ENCODE data around the gene PLEKHG4. TPM values are rescaled to one million over a fixed set of nuclear protein-coding genes. Genes with fewer than 3 reads are reported as not detected.
A peak's percentile ranks its signal among the peaks of the same experiment; 100 is the strongest.

Gene PLEKHG4
- total and polyA plus RNA-seq, 9 of the 15 experiments (the other 6 are each of a cell fraction or from before 2014, with no cell fraction given) = 3.7 to 36.8 (median 17.9) TPM

DNA sequence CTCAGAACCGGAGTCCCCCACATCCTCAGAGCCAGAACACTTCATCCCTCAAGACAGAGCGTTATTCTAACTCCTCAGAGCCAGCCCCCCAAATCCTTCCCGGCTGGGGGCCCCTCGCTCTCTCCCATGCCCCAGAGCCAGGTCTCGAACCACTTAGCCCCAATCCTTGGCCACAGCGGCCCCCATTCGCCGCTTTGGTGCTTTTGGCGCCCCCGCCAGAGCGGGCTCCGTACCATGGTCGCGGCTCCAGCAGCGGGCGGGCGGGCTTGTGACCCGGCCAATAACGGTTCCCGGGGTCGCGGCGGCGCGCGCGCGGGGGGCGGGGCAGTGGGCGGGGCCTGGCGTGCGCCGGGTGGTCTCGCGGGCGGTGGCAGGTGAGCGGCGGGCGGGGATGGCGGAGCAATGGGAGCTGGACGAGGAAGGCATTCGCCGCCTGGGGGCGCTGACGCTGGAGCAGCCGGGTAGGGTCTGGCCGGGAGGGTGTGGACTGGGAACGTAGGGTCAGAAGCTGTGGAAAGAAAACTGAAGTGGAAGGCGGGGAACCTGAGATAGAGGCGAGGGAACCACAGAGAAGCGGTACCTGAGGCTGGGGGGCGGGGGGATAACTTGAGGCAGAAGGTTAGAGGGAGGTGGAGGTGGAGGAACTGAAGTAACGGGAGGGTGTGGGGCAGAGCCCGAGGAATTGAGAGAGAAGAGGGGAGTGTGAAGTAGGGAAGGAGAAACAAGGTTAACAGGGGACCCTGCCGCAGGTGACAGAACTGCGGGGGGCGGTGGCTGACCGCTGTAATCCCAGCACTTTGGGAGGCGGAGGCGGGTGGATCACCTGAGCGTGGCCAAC, 47.4 kb downstream of the PLEKHG4 start, which contains the start of the genes KCTD19 and LRRC36 (continued):
- TF ChIP-seq NR2C1 (IDR thresholded peaks at IDR 0.05) (peak; percentile 55; the same call in 1 of the 2 replicates), NR2C1 (tag; IDR thresholded peaks at IDR 0.05) (no peak), RB1 (IDR thresholded peaks at IDR 0.05; ENCODE audit: low read depth) (peak; percentile 74), KDM1A (IDR thresholded peaks at IDR 0.05) (no peak), YY1 (IDR thresholded peaks at IDR 0.05; ENCODE audit: borderline replicate concordance in 1 of 3, control insufficient read depth in 1 of 3, extremely low read depth in 1 of 3, insufficient read depth in 3 of 3, insufficient read length in 1 of 3, insufficient replicate concordance in 2 of 3, low read depth in 1 of 3, low read length in 2 of 3) (peak in 2 of 3 experiments; percentile 58 to 66), EP300 (IDR thresholded peaks at IDR 0.05; ENCODE audit: low read length) (no peak), ZFP30 (CRISPR knock-in tag; IDR thresholded peaks at IDR 0.05; ENCODE audit: borderline replicate concordance) (no peak), MCM3 (IDR thresholded peaks at IDR 0.05) (no peak), HIVEP1 (CRISPR knock-in tag; IDR thresholded peaks at IDR 0.05) (no peak), HDAC8 (tag; IDR thresholded peaks at IDR 0.05) (no peak), L3MBTL2 (IDR thresholded peaks at IDR 0.05) (peak; percentile 43; the same call in 1 of the 2 replicates), MTA2 (IDR thresholded peaks at IDR 0.05; ENCODE audit: low read depth) (no peak), DNMT1 (IDR thresholded peaks at IDR 0.05) (no peak), ZNF586 (CRISPR knock-in tag; conservative IDR thresholded peaks at IDR 0.05) (no peak), KAT8 (IDR thresholded peaks at IDR 0.05; ENCODE audit: low read depth) (no peak), NRF1 (conservative IDR thresholded peaks at IDR 0.05 in 1 of 2, IDR thresholded peaks at IDR 0.05 in 1 of 2) (peak in 1 of 2 experiments; percentile 78; a peak in 2 of 4 replicates), HNRNPLL (IDR thresholded peaks at IDR 0.05; ENCODE audit: low read depth, low read length, poor library complexity, severe bottlenecking) (no peak), EZH2 (IDR thresholded peaks at IDR 0.05; ENCODE audit: borderline replicate concordance, low read depth, low read length) (no peak), SRF (CRISPR knock-in tag; IDR thresholded peaks at IDR 0.05) (0 out of 4 replicates have a peak, but pooled peaks of 1 of the 2 experiments have one; percentile 20)
- TF ChIP-seq, protein P1, sequence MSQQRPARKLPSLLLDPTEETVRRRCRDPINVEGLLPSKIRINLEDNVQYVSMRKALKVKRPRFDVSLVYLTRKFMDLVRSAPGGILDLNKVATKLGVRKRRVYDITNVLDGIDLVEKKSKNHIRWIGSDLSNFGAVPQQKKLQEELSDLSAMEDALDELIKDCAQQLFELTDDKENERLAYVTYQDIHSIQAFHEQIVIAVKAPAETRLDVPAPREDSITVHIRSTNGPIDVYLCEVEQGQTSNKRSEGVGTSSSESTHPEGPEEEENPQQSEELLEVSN (IDR thresholded peaks at IDR 0.05; ENCODE audit: borderline replicate concordance in 1 of 2, extremely low read depth in 1 of 2, insufficient read depth in 1 of 2, insufficient read length in 1 of 2, low read depth in 1 of 2, low read length in 1 of 2, poor library complexity in 1 of 2, severe bottlenecking in 1 of 2) = peak in 1 of 2 experiments; percentile 33
- TF ChIP-seq, protein P2, sequence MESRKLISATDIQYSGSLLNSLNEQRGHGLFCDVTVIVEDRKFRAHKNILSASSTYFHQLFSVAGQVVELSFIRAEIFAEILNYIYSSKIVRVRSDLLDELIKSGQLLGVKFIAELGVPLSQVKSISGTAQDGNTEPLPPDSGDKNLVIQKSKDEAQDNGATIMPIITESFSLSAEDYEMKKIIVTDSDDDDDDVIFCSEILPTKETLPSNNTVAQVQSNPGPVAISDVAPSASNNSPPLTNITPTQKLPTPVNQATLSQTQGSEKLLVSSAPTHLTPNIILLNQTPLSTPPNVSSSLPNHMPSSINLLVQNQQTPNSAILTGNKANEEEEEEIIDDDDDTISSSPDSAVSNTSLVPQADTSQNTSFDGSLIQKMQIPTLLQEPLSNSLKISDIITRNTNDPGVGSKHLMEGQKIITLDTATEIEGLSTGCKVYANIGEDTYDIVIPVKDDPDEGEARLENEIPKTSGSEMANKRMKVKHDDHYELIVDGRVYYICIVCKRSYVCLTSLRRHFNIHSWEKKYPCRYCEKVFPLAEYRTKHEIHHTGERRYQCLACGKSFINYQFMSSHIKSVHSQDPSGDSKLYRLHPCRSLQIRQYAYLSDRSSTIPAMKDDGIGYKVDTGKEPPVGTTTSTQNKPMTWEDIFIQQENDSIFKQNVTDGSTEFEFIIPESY (CRISPR knock-in tag; IDR thresholded peaks at IDR 0.05) = peak; percentile 15; the same call in 1 of the 2 replicates
- TF ChIP-seq, protein P3, sequence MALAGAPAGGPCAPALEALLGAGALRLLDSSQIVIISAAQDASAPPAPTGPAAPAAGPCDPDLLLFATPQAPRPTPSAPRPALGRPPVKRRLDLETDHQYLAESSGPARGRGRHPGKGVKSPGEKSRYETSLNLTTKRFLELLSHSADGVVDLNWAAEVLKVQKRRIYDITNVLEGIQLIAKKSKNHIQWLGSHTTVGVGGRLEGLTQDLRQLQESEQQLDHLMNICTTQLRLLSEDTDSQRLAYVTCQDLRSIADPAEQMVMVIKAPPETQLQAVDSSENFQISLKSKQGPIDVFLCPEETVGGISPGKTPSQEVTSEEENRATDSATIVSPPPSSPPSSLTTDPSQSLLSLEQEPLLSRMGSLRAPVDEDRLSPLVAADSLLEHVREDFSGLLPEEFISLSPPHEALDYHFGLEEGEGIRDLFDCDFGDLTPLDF (CRISPR knock-in tag; IDR thresholded peaks at IDR 0.05) = peak; percentile 68; the same call in 1 of the 2 replicates
